Measurements from ENCODE around the gene FBXL16. TPM values are rescaled to one million over a fixed set of nuclear protein-coding genes. Genes with fewer than 3 reads are reported as not detected.

Gene FBXL16
- polyA plus RNA-seq, 12 donors = 0.24 to 1.2 (median 0.52) TPM; not detected in 2

- no peak for DNase-seq
These were observed 30.4 kb upstream of the FBXL16 start for GRCh38 chr16:735982-736453.

DNA sequence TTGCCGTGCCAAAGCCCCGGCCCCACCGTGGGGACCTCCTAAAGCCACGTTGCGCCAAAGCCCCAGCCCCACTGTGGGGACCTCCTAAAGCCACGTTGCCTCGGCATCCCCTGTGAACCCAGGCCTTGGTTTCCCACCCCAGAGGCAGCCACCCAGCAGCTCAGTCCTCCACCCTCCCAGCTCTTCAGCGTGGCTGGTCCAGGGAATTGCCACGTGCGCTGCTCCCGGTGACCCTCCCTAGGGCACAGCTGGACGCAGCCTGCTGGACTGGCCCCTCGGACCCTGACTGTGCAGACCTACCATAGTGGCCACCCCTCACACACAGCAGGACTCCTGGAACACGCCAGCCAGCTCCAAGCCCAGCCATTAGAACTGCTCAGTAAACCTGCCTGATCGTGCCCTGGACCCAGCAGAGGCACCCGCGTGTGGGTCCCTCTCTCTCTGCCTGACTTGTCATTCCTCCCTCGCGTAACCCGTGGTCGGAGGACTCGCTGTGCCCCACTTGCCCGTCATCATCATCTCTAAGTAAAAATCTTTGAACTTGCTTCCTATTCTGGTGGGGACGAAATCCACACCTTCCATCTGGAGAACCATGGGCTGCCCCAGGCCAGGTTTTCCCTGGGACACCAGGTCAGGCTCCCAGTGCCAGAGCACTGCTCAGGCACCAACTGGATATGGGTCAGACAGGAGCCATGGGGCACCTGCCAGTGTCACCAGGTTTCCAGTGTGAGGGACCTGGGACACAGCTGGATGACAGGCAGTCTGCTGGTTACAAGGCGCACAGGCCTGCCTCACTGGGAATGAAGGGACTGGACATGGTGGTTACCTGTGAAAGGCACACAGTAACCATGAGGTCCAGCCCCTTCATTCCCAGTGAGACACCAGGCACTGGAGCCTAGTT is 29.6 kb upstream of the FBXL16 start:
- DNase-seq = no peak

GRCh38 chr16:734208-734980 is 28.8 kb upstream of the FBXL16 start:
- DNase-seq = no peak

- DNase-seq = no peak
These were observed 28.0 kb upstream of the FBXL16 start for GRCh38 chr16:733382-734207.

GRCh38 chr16:732936-733335 is 27.3 kb upstream of the FBXL16 start:
- DNase-seq = no peak

DNA sequence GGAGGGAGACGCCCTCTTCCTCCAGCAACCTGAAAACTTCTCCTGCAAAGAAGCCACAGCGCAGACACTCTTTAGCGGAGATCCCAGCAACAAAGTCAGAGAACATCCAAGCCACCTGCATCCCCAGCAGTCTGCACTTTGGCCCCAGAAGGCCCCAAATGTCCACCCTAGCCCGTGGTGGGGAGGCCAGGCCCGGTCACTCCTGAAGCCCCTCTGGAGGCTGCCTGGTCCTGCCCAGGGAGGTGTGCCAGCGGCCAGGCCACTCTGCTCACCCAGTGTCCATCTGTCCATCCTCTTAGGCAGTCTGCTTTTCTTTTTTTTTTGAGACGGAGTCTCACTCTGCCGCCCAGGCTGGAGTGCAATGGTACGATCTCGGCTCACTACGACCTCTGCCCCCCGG is 26.7 kb upstream of the FBXL16 start:
- no peak for DNase-seq

DNA sequence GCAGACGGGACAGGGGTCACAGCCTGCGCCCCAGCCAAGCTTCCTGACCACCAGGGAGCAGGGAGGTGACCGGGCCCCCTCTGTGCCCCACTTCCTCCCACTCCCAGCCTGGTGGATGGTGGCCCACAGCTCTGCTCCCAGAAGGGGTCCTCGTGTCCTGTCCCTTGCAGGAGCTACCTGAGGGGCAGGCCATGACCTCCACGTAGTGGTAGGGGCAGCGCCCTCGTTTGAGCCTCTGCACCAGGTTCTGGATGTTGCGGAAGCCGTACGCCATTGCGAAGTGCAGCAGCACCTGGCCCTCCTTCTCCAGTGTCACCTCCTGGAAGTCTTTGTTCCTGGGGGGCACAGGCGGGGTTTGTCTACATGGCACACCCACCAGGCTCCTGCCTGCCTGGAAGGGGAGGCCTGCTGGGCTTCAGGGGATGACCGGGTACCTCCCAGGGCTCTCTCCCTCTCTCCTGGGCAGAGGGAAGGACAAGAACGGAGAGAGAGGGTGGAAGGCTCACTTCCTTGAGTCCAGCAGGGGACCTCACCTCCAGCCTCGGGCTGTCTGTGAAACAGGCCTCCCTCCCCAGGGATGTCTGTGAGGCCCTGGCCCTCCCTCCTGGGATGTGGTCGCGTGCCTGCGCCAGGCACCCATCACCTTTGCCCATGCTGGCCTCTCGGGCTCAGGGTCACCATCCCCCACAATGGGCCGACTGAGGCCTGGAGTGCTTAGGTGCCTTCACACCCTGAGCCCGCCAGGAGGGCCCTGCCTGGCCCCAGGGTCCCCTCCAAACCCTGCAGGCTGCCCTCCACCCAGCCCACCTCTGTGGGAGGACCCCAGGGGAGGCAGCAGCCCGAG is 25.3 kb upstream of the FBXL16 start:
- no peak for DNase-seq

- DNase-seq = no peak
These were observed 24.4 kb upstream of the FBXL16 start for GRCh38 chr16:729768-730665.

DNA sequence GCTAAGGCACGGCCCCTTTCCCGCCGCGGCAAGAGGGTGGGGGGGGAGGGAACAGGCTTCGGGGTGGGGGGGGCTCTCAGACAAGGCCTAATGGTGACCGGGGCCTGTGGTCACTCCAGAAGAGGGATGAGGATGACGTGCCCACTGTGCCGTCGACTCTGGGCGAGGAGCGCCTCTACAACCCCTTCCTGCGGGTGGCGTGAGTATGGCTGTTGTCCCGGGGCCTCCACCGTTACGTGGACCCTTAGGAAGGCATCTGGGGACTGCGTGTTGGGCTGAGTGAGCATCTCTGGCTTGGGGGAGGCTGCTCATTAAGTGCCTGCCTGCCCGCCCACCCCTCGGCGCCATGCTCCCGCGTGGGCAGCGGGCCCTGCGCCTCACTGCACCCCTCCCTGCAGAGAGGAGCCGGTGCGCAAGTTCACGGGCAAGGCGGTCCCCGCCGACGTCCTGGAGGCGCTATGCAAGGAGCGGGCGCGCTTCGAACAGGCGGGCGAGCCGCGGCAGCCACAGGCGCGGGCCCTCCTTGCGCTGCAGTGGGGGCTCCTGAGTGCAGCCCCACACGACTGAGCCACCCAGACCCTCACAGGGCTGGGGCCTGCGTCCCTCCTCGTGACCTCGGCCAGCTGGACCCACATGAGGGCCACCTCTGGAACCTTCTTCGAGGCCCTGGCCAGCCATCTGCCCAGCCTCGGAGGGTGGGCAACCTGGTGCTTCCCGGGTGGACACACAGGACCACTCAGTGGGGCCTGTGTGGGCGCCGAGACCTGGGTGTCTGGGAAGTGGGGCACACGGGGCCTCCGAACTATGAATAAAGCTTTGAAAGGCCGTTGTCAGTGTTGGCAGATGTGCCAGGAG is 23.5 kb upstream of the FBXL16 start:
- no peak for DNase-seq

DNA sequence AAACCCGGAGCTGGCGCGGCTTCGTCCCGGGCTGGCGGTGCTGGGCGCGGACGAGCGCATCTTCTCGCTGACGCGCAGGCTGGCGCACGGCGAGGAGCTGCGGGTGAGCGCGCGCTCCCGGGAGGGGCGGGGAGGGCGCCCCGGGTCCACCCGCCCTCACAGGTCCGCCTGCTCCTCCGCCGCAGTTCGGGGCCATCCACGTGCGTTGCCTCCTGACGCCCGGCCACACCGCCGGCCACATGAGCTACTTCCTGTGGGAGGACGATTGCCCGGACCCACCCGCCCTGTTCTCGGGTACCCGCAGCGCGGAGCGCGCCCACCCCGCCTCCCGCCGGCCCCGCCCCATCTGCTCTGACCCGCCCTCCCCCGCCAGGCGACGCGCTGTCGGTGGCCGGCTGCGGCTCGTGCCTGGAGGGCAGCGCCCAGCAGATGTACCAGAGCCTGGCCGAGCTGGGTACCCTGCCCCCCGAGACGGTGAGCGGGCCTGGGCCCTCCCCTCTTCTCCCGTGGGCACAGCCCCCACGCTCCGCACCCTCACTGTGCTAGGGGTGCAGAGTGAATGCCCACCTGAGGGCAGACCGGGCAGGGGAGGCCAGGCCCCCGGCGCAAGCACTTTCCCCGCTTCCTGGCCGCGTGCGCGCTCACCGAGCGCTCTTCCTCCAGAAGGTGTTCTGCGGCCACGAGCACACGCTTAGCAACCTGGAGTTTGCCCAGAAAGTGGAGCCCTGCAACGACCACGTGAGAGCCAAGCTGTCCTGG is 22.7 kb upstream of the FBXL16 start:
- DNase-seq = no peak

DNA sequence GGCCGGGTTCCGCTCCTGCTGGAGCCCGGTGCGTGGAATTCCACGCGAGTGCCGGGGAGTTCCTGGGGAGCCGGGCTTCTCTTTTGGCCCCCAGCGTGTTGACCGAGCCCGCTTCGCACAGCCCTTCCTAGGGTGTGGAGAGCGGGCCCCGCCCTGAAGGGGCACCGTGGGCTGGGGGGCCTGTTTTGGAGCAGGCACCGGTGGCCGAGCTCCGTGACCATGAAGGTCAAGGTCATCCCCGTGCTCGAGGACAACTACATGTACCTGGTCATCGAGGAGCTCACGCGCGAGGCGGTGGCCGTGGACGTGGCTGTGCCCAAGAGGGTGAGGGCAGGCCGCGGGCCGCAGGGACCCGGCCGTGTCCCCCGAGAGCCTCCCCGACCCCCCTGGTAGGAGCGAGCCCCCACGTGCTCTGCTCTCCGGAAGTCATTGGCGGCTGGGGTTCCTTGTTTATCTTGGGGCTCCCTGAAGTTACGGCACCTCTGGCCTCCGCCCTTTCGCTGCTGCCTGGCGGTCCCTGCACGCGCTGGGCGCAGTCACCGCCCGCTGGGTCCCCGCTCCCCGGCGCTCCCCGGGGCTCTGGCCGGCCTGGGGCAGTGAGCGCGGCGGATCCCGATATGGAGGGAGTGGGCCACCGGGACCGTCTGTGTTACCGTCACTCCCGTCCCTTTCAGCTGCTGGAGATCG is 21.8 kb upstream of the FBXL16 start:
- no peak for DNase-seq

DNA sequence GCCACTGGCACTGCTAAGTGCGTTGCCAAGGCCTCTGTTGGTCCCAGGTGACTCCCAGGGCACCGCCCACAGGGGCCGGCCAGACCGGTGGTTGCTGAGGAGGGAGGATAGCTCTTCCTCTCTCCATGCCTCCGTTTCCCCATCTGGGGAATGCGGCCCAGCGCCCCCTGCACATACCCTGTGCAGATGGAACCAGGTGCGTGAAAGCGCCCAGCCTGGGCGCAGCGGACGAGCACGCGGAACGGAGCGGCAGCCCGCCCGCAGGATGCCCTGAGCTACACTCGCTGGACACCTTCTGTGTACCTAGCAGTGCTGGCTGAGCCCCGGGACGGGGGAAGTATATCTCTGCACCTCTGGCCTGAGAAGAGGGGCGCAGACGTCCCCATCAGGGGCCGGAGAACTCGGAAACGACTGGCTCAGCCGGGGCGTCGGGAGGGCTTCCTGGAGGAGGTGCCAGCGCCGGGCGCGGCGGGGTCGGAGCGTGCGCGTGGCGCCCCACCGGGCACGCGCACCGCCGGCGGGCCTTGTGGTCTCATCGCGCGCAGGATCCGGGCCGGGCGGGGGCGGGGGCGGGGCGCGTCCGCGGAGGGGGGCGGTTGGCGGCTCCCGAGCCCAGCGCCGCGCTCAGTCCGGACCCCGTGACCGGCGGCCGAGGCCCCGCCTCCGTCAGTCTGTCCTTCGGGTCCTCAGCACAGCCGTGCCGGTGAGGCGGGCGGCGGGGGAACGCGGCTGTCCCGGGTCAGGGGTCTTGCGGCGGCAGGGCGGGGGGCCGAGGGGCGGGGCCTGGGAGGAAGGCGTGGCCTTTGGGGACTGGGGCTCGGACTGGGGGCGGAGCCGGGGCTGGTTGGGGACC is 21.1 kb upstream of the FBXL16 start, which contains the start of the genes CCDC78 and HAGHL:
CCDC78 (minus strand) TSS at position 6 of the 853 bp plus-strand sequence. CDS start 76 bp downstream, outside the sequence.
HAGHL (plus strand) TSS at position 669 of the 853 bp plus-strand sequence. CDS start 404 bp downstream, outside the sequence.
- DNase-seq = no peak

DNA sequence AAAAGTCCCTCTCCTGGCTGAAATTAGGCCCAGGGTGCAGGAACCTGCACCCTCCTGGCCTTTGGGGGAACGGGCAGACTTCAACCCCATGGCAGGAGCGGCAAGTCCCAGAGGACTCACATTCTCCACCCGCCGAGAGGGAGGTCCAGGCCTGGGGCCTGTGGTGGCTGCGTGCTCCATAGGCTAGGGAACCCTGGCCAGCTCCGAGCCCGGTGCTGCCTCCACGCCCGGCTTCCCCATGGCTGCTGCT is 20.5 kb upstream of the FBXL16 start:
- DNase-seq = no peak

DNA sequence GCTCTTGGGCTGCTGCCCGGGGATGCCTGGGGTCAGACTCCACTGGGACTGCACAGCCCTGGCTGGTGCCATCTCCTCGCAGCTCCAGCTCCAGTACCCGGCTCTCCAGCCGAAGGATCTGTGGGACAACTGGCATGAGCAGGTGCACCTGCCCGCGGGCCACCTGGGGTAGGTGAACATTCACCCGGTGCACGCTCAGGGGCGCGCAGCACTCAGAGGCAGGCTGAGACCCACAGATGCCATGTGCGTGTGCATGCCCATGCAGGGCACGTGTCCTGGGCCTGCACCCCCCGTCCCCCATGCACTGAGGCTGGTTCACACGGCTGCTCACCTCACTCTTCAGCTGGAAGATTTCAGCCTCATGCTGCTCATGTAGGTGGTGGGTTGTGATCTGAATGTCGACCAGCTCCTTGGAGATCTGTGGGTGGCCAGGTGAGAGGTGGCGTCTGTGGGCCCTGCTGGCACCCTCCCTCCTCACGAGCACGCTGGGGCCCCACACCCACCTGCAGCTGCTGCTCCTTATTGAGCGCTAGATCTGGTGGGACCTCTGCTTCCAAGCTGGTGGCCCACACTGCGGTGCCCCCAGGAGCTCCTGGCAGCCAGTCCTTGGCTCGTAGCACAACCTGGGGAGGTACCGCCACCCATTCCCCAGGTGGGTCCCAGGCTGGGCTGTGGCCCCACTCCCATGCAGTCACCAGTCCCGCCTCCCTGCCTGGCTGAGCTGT is 20.0 kb upstream of the FBXL16 start:
- DNase-seq = no peak

GRCh38 chr16:725041-725376 is 19.4 kb upstream of the FBXL16 start:
- DNase-seq = no peak

All from muscle of arm (tissue), 12 donors.